HG03469 (cell line): ENCODE results near the gene DCTN1.
"Not testable (repeated sequence)": the region's sequence is repeated elsewhere in the genome, so short reads cannot be mapped to it uniquely, and the experiment has no call there.

Experiments used
- ATAC-seq: cut with Tn5 transposase; IDR thresholded peaks from one replicate; pipeline ENCODE4 v1.9.1; 2021; ENCODE audit warnings: mild to moderate bottlenecking, moderate library complexity, moderate number of reproducible peaks; ENCODE audit not compliant: unreplicated experiment

DCTN1 gene

GRCh38 chr2:74373985-74374384 is 6.1 kb downstream of the DCTN1 start:
- no peak for ATAC-seq

- ATAC-seq = no peak
These were observed 6.9 kb downstream of the DCTN1 start for GRCh38 chr2:74373221-74373676.

GRCh38 chr2:74372674-74373073 is 7.4 kb downstream of the DCTN1 start:
- no peak for ATAC-seq

- no peak for ATAC-seq
These were observed 8.7 kb downstream of the DCTN1 start for GRCh38 chr2:74371421-74371820.

GRCh38 chr2:74369976-74370375 is 10.1 kb downstream of the DCTN1 start:
- ATAC-seq = no peak

GRCh38 chr2:74368499-74368898 is 11.6 kb downstream of the DCTN1 start:
- ATAC-seq = no peak

GRCh38 chr2:74367789-74368188 is 12.3 kb downstream of the DCTN1 start:
- ATAC-seq = no peak

GRCh38 chr2:74366036-74366435 is 14.1 kb downstream of the DCTN1 start:
- no peak for ATAC-seq

GRCh38 chr2:74364533-74365505 is 15.3 kb downstream of the DCTN1 start:
- no peak for ATAC-seq

- no peak for ATAC-seq
These were observed 18.8 kb downstream of the DCTN1 start for GRCh38 chr2:74361327-74361726.

GRCh38 chr2:74357627-74358026 is 22.5 kb downstream of the DCTN1 start:
- ATAC-seq = no peak

GRCh38 chr2:74349889-74350288 is 30.2 kb downstream of the DCTN1 start:
- no peak for ATAC-seq

- no peak for ATAC-seq
These were observed 32.4 kb downstream of the DCTN1 start for GRCh38 chr2:74347742-74348141.

GRCh38 chr2:74347303-74347702 is 32.8 kb downstream of the DCTN1 start:
- ATAC-seq = no peak

- ATAC-seq = no peak
These were observed 34.7 kb downstream of the DCTN1 start for GRCh38 chr2:74345272-74345943.

GRCh38 chr2:74343316-74343715 is 36.8 kb downstream of the DCTN1 start, which contains the start of gene SLC4A5:
Gene SLC4A5 (minus strand): TSS chr2:74343416. CDS start chr2:74315023, 28,393 bp downstream.
- ATAC-seq = no peak

- not testable (repeated sequence) for ATAC-seq
These were observed 43.9 kb downstream of the DCTN1 start for GRCh38 chr2:74336227-74336626.

GRCh38 chr2:74334931-74335333 is 45.2 kb downstream of the DCTN1 start:
- ATAC-seq = no peak

GRCh38 chr2:74333896-74334586 is 46.1 kb downstream of the DCTN1 start:
- ATAC-seq = no peak

- ATAC-seq = no peak
These were observed 46.9 kb downstream of the DCTN1 start for GRCh38 chr2:74333175-74333574.

- ATAC-seq = no peak
These were observed 47.4 kb downstream of the DCTN1 start for GRCh38 chr2:74332550-74333174.
